Kidney epithelial cell (primary cell): ENCODE results near the gene TMEM121B. TPM values are rescaled to one million over a fixed set of nuclear protein-coding genes. Genes with fewer than 3 reads are reported as not detected.

Experiments
- DNase-seq: peaks from one replicate; pipeline ENCODE4 v3.0.0-alpha.2; 2010; ENCODE audit warnings: low read depth
- H3K27me3 ChIP-seq: 2 replicates; pipeline ENCODE4 v1.6.0; 2011; ENCODE audit warnings: low read length; ENCODE audit not compliant: control insufficient read depth, insufficient read depth
- H3K36me3 ChIP-seq: 2 replicates; pipeline ENCODE4 v1.5.1; 2011; ENCODE audit warnings: low read length; ENCODE audit not compliant: control insufficient read depth, insufficient read depth
- H3K4me3 ChIP-seq: 2 replicates; pipeline ENCODE4 v1.5.1; 2011; ENCODE audit warnings: low read depth, mild to moderate bottlenecking, control low read depth, low read length
- total RNA-seq: library from RNA; depleted of rRNA; stranded (reverse); fragments of >200 nt; gene quantifications from 2 replicates; pipeline ENCODE4 v1.2.3, GENCODE V29; 2015
- TF ChIP-seq, protein P1 (sequence below): IDR thresholded peaks from 2 replicates; pipeline ENCODE4 v1.5.1; 2011; ENCODE audit warnings: mild to moderate bottlenecking, moderate library complexity, low read length, control low read depth, inconsistent platforms; ENCODE audit not compliant: insufficient read depth, poor library complexity, severe bottlenecking

TMEM121B gene
- total RNA-seq, 1 donor from 2014 or later: 1.5 TPM

DNA sequence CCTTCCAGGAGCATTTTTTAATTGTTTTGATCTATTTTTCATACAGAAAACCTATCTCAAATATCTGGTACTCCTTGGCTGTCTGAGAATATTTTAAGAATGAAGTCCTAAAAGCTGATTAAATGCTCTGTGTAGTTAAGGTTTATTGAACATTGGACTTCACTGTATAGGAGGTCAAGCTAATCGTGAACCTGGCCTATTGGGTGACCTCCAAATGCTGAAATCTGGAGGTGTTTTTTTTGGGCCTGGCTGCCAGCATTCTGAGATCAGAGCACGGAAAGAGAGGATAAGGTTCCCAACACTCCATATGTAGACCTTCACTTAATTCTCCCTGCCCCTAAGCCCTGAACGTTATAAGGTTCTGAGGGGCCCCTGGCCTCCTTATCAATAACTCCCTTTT, 28.1 kb downstream of the TMEM121B start:
- Histone ChIP-seq H3K27me3 (no peaks in the 10 kb centered on the region), H3K4me3 (no peak overlapping the region), H3K36me3 (no peaks in the 10 kb centered on the region)
- no peak for DNase-seq
- TF ChIP-seq, protein P1, sequence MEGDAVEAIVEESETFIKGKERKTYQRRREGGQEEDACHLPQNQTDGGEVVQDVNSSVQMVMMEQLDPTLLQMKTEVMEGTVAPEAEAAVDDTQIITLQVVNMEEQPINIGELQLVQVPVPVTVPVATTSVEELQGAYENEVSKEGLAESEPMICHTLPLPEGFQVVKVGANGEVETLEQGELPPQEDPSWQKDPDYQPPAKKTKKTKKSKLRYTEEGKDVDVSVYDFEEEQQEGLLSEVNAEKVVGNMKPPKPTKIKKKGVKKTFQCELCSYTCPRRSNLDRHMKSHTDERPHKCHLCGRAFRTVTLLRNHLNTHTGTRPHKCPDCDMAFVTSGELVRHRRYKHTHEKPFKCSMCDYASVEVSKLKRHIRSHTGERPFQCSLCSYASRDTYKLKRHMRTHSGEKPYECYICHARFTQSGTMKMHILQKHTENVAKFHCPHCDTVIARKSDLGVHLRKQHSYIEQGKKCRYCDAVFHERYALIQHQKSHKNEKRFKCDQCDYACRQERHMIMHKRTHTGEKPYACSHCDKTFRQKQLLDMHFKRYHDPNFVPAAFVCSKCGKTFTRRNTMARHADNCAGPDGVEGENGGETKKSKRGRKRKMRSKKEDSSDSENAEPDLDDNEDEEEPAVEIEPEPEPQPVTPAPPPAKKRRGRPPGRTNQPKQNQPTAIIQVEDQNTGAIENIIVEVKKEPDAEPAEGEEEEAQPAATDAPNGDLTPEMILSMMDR: no peak

DNA sequence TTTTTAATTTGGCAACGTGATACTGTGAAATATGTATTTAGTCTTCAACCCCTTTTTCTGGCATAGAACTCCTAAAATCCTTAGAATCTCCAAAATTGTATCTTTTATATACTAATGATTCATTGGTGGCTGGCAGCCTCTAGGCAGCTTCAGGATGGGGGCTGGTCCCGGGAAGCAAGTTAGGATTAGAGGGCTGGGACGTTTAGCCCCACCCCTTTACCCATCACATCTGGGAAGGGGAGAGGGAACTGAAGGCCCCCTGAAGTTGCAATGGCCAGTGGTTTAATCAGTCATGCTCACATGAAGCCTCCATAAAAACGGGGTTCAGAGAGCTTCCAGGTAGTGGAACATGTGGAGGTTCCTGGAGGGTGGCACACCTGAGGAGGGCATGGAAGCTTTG, 29.3 kb downstream of the TMEM121B start:
- H3K4me3 ChIP-seq: no peak overlapping the region
- no peaks in the 10 kb centered on the region for H3K36me3 ChIP-seq
- DNase-seq: no peak
- TF ChIP-seq, protein P1: no peak
- no peaks in the 10 kb centered on the region for H3K27me3 ChIP-seq

DNA sequence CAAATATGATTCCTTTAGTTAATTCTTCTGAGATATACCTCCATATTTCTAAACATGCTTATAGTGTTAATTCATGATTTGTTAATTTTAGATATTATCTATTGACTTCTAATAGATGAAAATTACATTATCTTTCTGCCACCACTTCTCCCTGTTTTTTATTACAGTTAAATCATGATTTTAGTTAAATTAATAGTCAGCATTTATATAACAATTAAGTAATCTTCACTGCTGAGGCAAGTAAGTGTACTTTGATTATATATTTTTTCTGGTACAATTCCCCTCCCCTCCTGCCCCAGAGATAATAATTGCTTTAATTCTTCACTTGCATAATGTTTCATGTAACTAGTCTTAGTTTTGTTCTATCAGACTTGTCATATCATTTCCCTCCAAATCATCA, 30.6 kb downstream of the TMEM121B start:
- H3K36me3 ChIP-seq: no peaks in the 10 kb centered on the region
- no peaks in the 10 kb centered on the region for H3K27me3 ChIP-seq
- H3K4me3 ChIP-seq: no peak overlapping the region
- TF ChIP-seq, protein P1: no peak
- DNase-seq: no peak

DNA sequence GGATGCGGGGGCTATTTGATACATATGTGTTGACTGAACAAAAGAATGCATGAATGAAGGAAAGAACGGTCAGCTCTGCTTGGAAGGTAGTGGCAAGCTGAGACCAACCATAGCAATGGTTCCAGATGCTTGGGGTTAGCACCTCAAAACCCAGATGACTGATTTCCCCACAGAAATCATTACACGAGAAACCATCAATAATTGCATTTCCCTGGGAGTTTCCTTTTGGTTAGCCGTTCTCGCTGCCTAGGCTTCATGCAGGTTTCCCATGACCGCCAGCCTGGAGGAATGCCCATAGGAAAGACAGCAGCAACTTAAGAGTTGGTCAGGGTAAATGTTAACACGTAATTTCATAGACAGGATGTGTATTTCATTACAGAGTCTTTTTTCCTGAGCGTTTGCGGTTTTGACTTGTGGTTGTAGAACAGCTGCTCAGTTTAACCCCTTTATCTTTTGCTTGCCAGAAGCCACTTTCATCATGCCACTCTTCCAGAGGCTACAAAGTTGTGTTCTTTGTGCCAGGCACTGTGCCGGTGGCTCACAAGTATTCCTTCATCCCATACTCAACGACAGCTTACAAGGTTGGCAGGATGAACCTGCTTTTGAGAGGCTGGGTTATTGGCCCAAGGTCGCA, 33.5 kb downstream of the TMEM121B start:
- TF ChIP-seq, protein P1: no peak
- H3K4me3 ChIP-seq: no peak overlapping the region
- DNase-seq: no peak
- no peaks in the 10 kb centered on the region for H3K27me3 ChIP-seq
- no peaks in the 10 kb centered on the region for H3K36me3 ChIP-seq

- DNase-seq: no peak
- Histone ChIP-seq H3K27me3 (no peaks in the 10 kb centered on the region), H3K36me3 (no peaks in the 10 kb centered on the region), H3K4me3 (no peak overlapping the region)
- TF ChIP-seq, protein P1: no peak
Measured at GRCh38 chr22:17086788-17087497, 34.2 kb downstream of the TMEM121B start.
